ENCODE results near the gene CADPS2. TPM values are rescaled to one million over a fixed set of nuclear protein-coding genes. Genes with fewer than 3 reads are reported as not detected.

CADPS2 gene
- total and polyA plus RNA-seq, 2 of the 8 experiments (the other 6 are each of a cell fraction or from before 2014, with no cell fraction given): 8.9 to 22.3 TPM

DNA sequence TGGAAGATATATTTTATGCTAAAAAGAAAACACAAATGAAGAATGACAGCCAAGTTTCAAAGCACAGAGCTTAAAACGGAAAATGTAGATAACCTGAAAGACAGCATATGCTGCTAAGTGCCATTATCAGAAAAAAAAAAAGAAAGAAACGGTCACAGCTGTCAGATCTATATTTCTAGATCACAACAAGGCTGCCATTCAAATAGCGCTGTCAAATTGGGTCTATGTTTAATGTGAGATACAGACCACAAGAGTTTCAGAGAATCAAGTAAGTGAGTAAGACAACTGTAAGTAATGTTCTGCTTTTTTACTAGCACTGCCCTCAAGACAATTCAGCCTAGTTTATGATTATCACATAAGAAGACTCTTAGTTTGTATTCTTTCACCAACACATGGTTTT lies 117.4 kb downstream of the CADPS2 start:
- H2BK12ac ChIP-seq (ENCODE audit: low read depth, low read length): no peak overlapping the region
- no peak overlapping the region for H3K27ac ChIP-seq (ENCODE audit: low read depth, low read length)
- no peak overlapping the region for H2AK5ac ChIP-seq (ENCODE audit: low read depth, low read length)
- H3K27me3 ChIP-seq (replicated peaks in 1 of 4; ENCODE audit: control insufficient read depth in 3 of 4, extremely low read depth in 1 of 4, insufficient read depth in 3 of 4, low read length in 3 of 4): no peaks in the 10 kb centered on the region
- DNase-seq (ENCODE audit: low read depth in 1 of 2, low spot score in 2 of 2) (no peak), FAIRE-seq (no peak)
- H3K4ac ChIP-seq (replicated peaks; ENCODE audit: insufficient read length, low read depth, low read length): no peak overlapping the region
- H4K91ac ChIP-seq (replicated peaks; ENCODE audit: insufficient read length, low read length): no peak overlapping the region
- H4K8ac ChIP-seq (ENCODE audit: extremely low read depth, insufficient read depth, low read length): no peak overlapping the region
- no peak overlapping the region for H2BK15ac ChIP-seq (ENCODE audit: low read length)
- no peak overlapping the region for H3K14ac ChIP-seq (ENCODE audit: insufficient read length)
- no peak overlapping the region for H3K9ac ChIP-seq (replicated peaks in 1 of 4; ENCODE audit: extremely low read depth in 1 of 4, low read depth in 3 of 4, low read length in 3 of 4)
- H4K5ac ChIP-seq (ENCODE audit: insufficient read length, low read depth, low read length): no peak overlapping the region
- ChIA-PET CTCF (ENCODE audit: partially characterized antibody) (interaction anchor here (0.9 to 1.6 kb wide), 2 partner anchors 11 to 214 kb away, joined by 3 to 6 read pairs; no protein-coding TSS in a partner anchor), POLR2A (ENCODE audit: partially characterized antibody) (interaction anchor here (0.6 kb wide), 1 partner anchor 19 kb away, joined by 3 read pairs; no protein-coding TSS in a partner anchor)
- no peaks in the 10 kb centered on the region for H3K9me3 ChIP-seq (ENCODE audit: insufficient read depth in 2 of 2, low read depth in 1 of 2, low read length in 1 of 2)
- H3K23ac ChIP-seq (ENCODE audit: insufficient read length): no peak overlapping the region
- H4K20me1 ChIP-seq (replicated peaks in 1 of 2; ENCODE audit: control insufficient read depth in 1 of 2, insufficient read depth in 2 of 2, low read length in 2 of 2): no peaks in the 10 kb centered on the region
- no peaks in the 10 kb centered on the region for H3K79me2 ChIP-seq (ENCODE audit: control insufficient read depth in 1 of 2, insufficient read depth in 2 of 2, low read length in 2 of 2)
- H3K36me3 ChIP-seq (ENCODE audit: control insufficient read depth in 2 of 4, insufficient read depth in 4 of 4, low read length in 3 of 4): no peaks in the 10 kb centered on the region
- 90% methylated on average over 3 of the region's 3 CpGs; no CpG with 5 or more reads in 1 of the 2 experiments for WGBS, 2 experiments (ENCODE audit: extremely low coverage in 1 of 2, insufficient coverage in 1 of 2, insufficient read length in 1 of 2, insufficient replicate concordance in 2 of 2, low coverage in 1 of 2, low lambda C conversion rate in 2 of 2, missing lambda C conversion rate in 1 of 2)
- H2BK120ac ChIP-seq (replicated peaks; ENCODE audit: low read depth, low read length): no peak overlapping the region
- H3K4me1 ChIP-seq (replicated peaks in 1 of 4; ENCODE audit: control insufficient read depth in 3 of 4, insufficient read depth in 4 of 4, low read length in 3 of 4): peaks cover 1 to 7% (median 5%) of the 10 kb centered on the region in 4 experiments; a peak in 5 of 7 replicates
- no peak overlapping the region for H3K56ac ChIP-seq (replicated peaks; ENCODE audit: insufficient read length, low read depth, low read length)
- H3K23me2 ChIP-seq (ENCODE audit: low read depth, low read length): 0 out of 2 replicates have a peak, but pooled peaks cover 1% of the 10 kb centered on the region
- no peak overlapping the region for H2AFZ ChIP-seq (ENCODE audit: low read length)
- H3K79me1 ChIP-seq (ENCODE audit: low read depth, low read length): no peaks in the 10 kb centered on the region; the same call in 1 of the 2 replicates
- no peak overlapping the region for H3K4me3 ChIP-seq (ENCODE audit: extremely low read depth in 1 of 4, insufficient read depth in 2 of 4, low read depth in 3 of 4, low read length in 4 of 4)
- no peak overlapping the region for H3K4me2 ChIP-seq (ENCODE audit: insufficient read depth in 1 of 2, low read depth in 2 of 2, low read length in 2 of 2)
- no peak overlapping the region for H2BK20ac ChIP-seq (ENCODE audit: low read length)
- no peak overlapping the region for H3K18ac ChIP-seq (ENCODE audit: extremely low read depth, low read length)
- no peak overlapping the region for H2BK5ac ChIP-seq (ENCODE audit: low read depth, low read length)
- TF ChIP-seq, protein P1, sequence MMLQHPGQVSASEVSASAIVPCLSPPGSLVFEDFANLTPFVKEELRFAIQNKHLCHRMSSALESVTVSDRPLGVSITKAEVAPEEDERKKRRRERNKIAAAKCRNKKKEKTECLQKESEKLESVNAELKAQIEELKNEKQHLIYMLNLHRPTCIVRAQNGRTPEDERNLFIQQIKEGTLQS (IDR thresholded peaks at IDR 0.05; ENCODE audit: insufficient read depth, low read depth, low read length): no peak
- TF ChIP-seq POU5F1 (IDR thresholded peaks at IDR 0.05; ENCODE audit: low read depth, low read length) (no peak), CHD1 (IDR thresholded peaks at IDR 0.05; ENCODE audit: low read depth, low read length) (no peak), KDM1A (IDR thresholded peaks at IDR 0.05; ENCODE audit: borderline replicate concordance, low read length) (no peak), SUZ12 (IDR thresholded peaks at IDR 0.05; ENCODE audit: low read length) (no peak), CREB1 (IDR thresholded peaks at IDR 0.05) (no peak), RBBP5 (IDR thresholded peaks at IDR 0.05; ENCODE audit: borderline replicate concordance, low read depth, low read length) (no peak), TAF7 (optimal IDR thresholded peaks at IDR 0.05; ENCODE audit: borderline replicate concordance, low read depth, low read length) (no peak), TCF12 (IDR thresholded peaks at IDR 0.05; ENCODE audit: low read depth, low read length) (no peak), YY1 (IDR thresholded peaks at IDR 0.05; ENCODE audit: low read depth, low read length) (no peak), CBX5 (IDR thresholded peaks at IDR 0.05; ENCODE audit: low read depth, low read length) (no peak)
- TF ChIP-seq, protein P2, sequence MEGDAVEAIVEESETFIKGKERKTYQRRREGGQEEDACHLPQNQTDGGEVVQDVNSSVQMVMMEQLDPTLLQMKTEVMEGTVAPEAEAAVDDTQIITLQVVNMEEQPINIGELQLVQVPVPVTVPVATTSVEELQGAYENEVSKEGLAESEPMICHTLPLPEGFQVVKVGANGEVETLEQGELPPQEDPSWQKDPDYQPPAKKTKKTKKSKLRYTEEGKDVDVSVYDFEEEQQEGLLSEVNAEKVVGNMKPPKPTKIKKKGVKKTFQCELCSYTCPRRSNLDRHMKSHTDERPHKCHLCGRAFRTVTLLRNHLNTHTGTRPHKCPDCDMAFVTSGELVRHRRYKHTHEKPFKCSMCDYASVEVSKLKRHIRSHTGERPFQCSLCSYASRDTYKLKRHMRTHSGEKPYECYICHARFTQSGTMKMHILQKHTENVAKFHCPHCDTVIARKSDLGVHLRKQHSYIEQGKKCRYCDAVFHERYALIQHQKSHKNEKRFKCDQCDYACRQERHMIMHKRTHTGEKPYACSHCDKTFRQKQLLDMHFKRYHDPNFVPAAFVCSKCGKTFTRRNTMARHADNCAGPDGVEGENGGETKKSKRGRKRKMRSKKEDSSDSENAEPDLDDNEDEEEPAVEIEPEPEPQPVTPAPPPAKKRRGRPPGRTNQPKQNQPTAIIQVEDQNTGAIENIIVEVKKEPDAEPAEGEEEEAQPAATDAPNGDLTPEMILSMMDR (IDR thresholded peaks at IDR 0.05; ENCODE audit: control extremely low read depth in 1 of 3, insufficient read depth in 1 of 3, low read depth in 1 of 3, low read length in 3 of 3): no peak

All from H1 (cell line).